GM23248 (cell line): ENCODE measurements around the gene KCNIP1. TPM values are rescaled to one million over a fixed set of nuclear protein-coding genes. Genes with fewer than 3 reads are reported as not detected.

Source experiments
- DNase-seq: peaks from one replicate; pipeline ENCODE4 v3.0.0-alpha.2; 2015
- H2AFZ ChIP-seq: fragments of 200-600 bp; sonication (generic); 2 replicates; pipeline ENCODE4 v1.6.1; 2016; ENCODE audit warnings: antibody characterized with exemption
- H3F3A ChIP-seq: fragments of 200-600 bp; sonication (generic); 2 replicates; pipeline ENCODE4 v1.6.1; 2016; ENCODE audit warnings: mild to moderate bottlenecking, antibody characterized with exemption, mixed run types; ENCODE audit not compliant: insufficient read depth
- H3K27ac ChIP-seq: fragments of 200-600 bp; sonication (generic); 2 replicates; pipeline ENCODE4 v1.5.1; 2016; ENCODE audit warnings: mild to moderate bottlenecking
- H3K27me3 ChIP-seq: fragments of 200-600 bp; sonication (generic); replicated peaks from 2 replicates; pipeline ENCODE4 v1.6.1; 2016; ENCODE audit warnings: mild to moderate bottlenecking; ENCODE audit not compliant: insufficient read depth
- H3K36me3 ChIP-seq: fragments of 200-600 bp; sonication (generic); 2 replicates; pipeline ENCODE4 v1.6.1; 2016; ENCODE audit warnings: low read depth, mild to moderate bottlenecking
- H3K4me1 ChIP-seq: fragments of 200-600 bp; sonication (generic); 2 replicates; pipeline ENCODE4 v1.6.1; 2016; ENCODE audit warnings: mild to moderate bottlenecking; ENCODE audit not compliant: insufficient read depth
- H3K4me2 ChIP-seq: fragments of 200-600 bp; sonication (generic); one replicate; pipeline ENCODE4 v1.6.1; 2016; ENCODE audit warnings: mild to moderate bottlenecking; ENCODE audit not compliant: unreplicated experiment
- H3K4me3 ChIP-seq: fragments of 200-600 bp; sonication (generic); 2 replicates; pipeline ENCODE4 v1.5.1; 2016; ENCODE audit warnings: mild to moderate bottlenecking
- H3K79me2 ChIP-seq: fragments of 200-600 bp; sonication (generic); 2 replicates; pipeline ENCODE4 v1.6.1; 2016; ENCODE audit warnings: mild to moderate bottlenecking; ENCODE audit not compliant: insufficient read depth
- H3K9ac ChIP-seq: fragments of 200-600 bp; sonication (generic); 2 replicates; pipeline ENCODE4 v1.6.1; 2016; ENCODE audit warnings: mild to moderate bottlenecking
- H3K9me2 ChIP-seq: fragments of 200-600 bp; sonication (generic); 2 replicates; pipeline ENCODE4 v1.6.1; 2016; ENCODE audit warnings: mixed run types, mild to moderate bottlenecking, moderate library complexity; ENCODE audit not compliant: insufficient read depth
- H3K9me3 ChIP-seq: fragments of 200-600 bp; sonication (generic); one replicate; pipeline ENCODE4 v1.6.1; 2017; ENCODE audit warnings: low read depth
- H4K20me1 ChIP-seq: fragments of 200-600 bp; sonication (generic); 2 replicates; pipeline ENCODE4 v1.6.0; 2016; ENCODE audit not compliant: insufficient read depth
- EZH2 ChIP-seq: fragments of 200-600 bp; sonication (generic); IDR thresholded peaks from 2 replicates; pipeline ENCODE4 v1.6.1; 2018; ENCODE audit warnings: antibody characterized with exemption, mild to moderate bottlenecking; ENCODE audit not compliant: insufficient read depth, poor library complexity, severe bottlenecking
- EZH2phosphoT487 ChIP-seq: fragments of 200-600 bp; sonication (generic); IDR thresholded peaks from 2 replicates; pipeline ENCODE4 v1.6.1; 2018; ENCODE audit warnings: antibody characterized with exemption, moderate library complexity, mild to moderate bottlenecking, low read depth; ENCODE audit not compliant: insufficient read depth
- WGBS, 2 experiments: methylation state at CpG; one replicate each; pipeline ENCODE4 v1.1.6; 2015 to 2017; ENCODE audit warnings: low lambda C conversion rate in 2 of 2, low coverage in 1 of 2; ENCODE audit errors: missing lambda C conversion rate in 2 of 2; 5-methylcytosine and 5-hydroxymethylcytosine counted together
- in situ Hi-C: fragments of 300-500 bp; cut with MboI; formaldehyde crosslinking; loops from 2 replicates; pipeline ENCODE4 v1.15.0; 2020
- polyA plus RNA-seq: library from polyadenylated mRNA; unstranded; fragments of >200 nt; fragmentation: Nextera tagmentation; extraction: Ambion mirVana; gene quantifications from 2 replicates; pipeline ENCODE4 v1.2.1, GENCODE V29; 2016
- total RNA-seq: library from RNA; depleted of rRNA; stranded (reverse); fragments of >200 nt; shearing (Covaris generic); gene quantifications from 2 replicates; pipeline ENCODE4 v1.2.3, GENCODE V29; 2014

KCNIP1 gene
- total and polyA plus RNA-seq, 2 experiments from 2014 or later: not detected

DNA sequence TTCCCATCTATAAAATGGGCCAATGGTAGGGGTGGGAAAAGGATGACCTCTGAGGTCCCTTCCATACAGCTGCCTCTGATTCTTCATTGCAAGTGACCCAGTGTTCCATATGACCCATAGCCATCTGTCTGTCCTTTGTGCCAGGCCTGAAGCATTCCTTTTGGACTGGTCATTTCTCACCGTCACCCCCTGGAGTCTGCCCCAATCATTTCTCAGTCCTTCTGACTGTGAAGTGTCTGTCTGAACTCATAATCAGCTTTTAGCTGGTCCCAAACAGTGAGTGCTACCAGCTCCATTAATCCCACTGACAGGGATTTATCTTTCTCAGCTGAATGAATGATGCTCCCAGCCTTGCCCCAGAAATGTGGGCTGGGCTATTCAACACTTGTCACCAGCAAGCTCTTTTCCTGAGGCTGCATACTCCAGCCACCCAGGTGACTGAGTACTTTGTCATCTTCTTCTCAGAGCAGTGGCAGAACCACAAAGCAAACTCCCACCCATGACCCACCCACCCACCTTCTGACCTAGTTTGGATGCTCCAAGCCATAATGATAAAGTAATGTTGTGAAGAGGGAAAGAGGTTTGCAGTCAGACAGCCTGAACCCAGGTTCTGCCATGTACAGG is 37.4 kb downstream of the KCNIP1 start:
- H3K4me3 ChIP-seq: no peak overlapping the region
- TF ChIP-seq EZH2 (no peak), EZH2phosphoT487 (no peak)
- WGBS, 2 experiments: 41 to 43% methylated on average over 1 of the region's 1 CpG
- H3K27me3 ChIP-seq: peaks cover 28% of the 10 kb centered on the region
- H3K79me2 ChIP-seq: no peaks in the 10 kb centered on the region
- no peak overlapping the region for H3K9ac ChIP-seq
- no peaks in the 10 kb centered on the region for H3K4me1 ChIP-seq
- H3F3A ChIP-seq: no peaks in the 10 kb centered on the region
- in situ Hi-C loops: no loop called here
- H3K4me2 ChIP-seq: no peak overlapping the region
- H4K20me1 ChIP-seq: no peaks in the 10 kb centered on the region; the same call in 1 of the 2 replicates
- H3K27ac ChIP-seq: no peak overlapping the region
- no peaks in the 10 kb centered on the region for H3K9me2 ChIP-seq
- DNase-seq: no peak
- H2AFZ ChIP-seq: no peak overlapping the region
- H3K36me3 ChIP-seq: no peaks in the 10 kb centered on the region
- H3K9me3 ChIP-seq: no peaks in the 10 kb centered on the region

GRCh38 chr5:170542691-170543293 is 39.0 kb downstream of the KCNIP1 start:
- 63 to 68% methylated on average over 8 of the region's 8 CpGs for WGBS, 2 experiments

DNA sequence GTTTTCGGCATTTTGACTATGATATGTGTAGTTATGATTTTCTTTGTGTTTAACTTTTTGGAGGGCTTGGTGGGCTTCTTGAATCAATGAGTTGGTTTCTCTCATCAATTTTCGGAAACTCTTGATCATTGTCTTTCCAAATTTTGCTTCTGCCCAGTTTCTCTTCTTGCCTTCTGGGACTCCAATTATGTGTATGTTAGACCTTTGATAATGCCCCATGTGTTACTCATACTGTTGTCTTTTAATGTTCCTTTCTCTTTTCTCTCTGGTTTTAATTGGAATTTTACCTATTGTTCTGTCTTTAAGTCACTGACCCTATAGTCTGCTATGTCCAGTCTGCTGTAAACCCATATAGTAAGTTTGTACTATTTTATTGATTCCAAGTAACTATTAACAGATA is 41.5 kb downstream of the KCNIP1 start:
- no peaks in the 10 kb centered on the region for H3K9me2 ChIP-seq
- H3K9me3 ChIP-seq: no peaks in the 10 kb centered on the region
- no peaks in the 10 kb centered on the region for H3K36me3 ChIP-seq
- in situ Hi-C loops: no loop called here
- no peak for TF ChIP-seq EZH2phosphoT487
- no peak for TF ChIP-seq EZH2
- H3K4me2 ChIP-seq: no peak overlapping the region
- H3K79me2 ChIP-seq: no peaks in the 10 kb centered on the region
- H2AFZ ChIP-seq: no peak overlapping the region
- no peaks in the 10 kb centered on the region for H3F3A ChIP-seq
- no peaks in the 10 kb centered on the region for H4K20me1 ChIP-seq
- H3K27me3 ChIP-seq: peaks cover 11% of the 10 kb centered on the region
- H3K4me3 ChIP-seq: no peak overlapping the region
- peak; percentile 15 for DNase-seq
- H3K4me1 ChIP-seq: no peaks in the 10 kb centered on the region
- H3K27ac ChIP-seq: no peak overlapping the region
- WGBS, 2 experiments: 18 to 23% methylated on average over 2 of the region's 2 CpGs
- no peak overlapping the region for H3K9ac ChIP-seq

More at GRCh38 chr5:170542691-170543293, 39.0 kb downstream of the KCNIP1 start:
- Histone ChIP-seq H3K79me2 (no peaks in the 10 kb centered on the region), H4K20me1 (no peaks in the 10 kb centered on the region; the same call in 1 of the 2 replicates), H3K27me3 (peaks cover 13% of the 10 kb centered on the region), H3K36me3 (no peaks in the 10 kb centered on the region), H3K27ac (no peak overlapping the region), H3K4me2 (no peak overlapping the region), H2AFZ (no peak overlapping the region), H3K9ac (no peak overlapping the region), H3K9me3 (no peaks in the 10 kb centered on the region), H3F3A (no peaks in the 10 kb centered on the region), H3K4me1 (no peaks in the 10 kb centered on the region), H3K4me3 (no peak overlapping the region), H3K9me2 (no peaks in the 10 kb centered on the region)
- in situ Hi-C loops: no loop called here
- TF ChIP-seq EZH2phosphoT487 (no peak), EZH2 (no peak)
- no peak for DNase-seq

GRCh38 chr5:170545811-170546210 is 42.0 kb downstream of the KCNIP1 start:
- Histone ChIP-seq H3F3A (no peaks in the 10 kb centered on the region), H3K9me2 (no peaks in the 10 kb centered on the region), H3K4me1 (no peaks in the 10 kb centered on the region), H3K4me3 (no peak overlapping the region), H2AFZ (no peak overlapping the region), H4K20me1 (no peaks in the 10 kb centered on the region), H3K79me2 (no peaks in the 10 kb centered on the region), H3K36me3 (no peaks in the 10 kb centered on the region), H3K27ac (no peak overlapping the region), H3K9me3 (no peaks in the 10 kb centered on the region), H3K27me3 (peaks cover 11% of the 10 kb centered on the region), H3K9ac (no peak overlapping the region), H3K4me2 (no peak overlapping the region)
- 18 to 26% methylated on average over 1 of the region's 1 CpG for WGBS, 2 experiments
- in situ Hi-C loops: no loop called here
- DNase-seq: no peak
- TF ChIP-seq EZH2 (no peak), EZH2phosphoT487 (no peak)
